Adrenal gland (tissue), 12 donors: ENCODE measurements around the gene MIEN1. TPM values are rescaled to one million over a fixed set of nuclear protein-coding genes. Genes with fewer than 3 reads are reported as not detected.
"Not testable (repeated sequence)": the region's sequence is repeated elsewhere in the genome, so short reads cannot be mapped to it uniquely, and the experiment has no call there.

Experiments
- DNase-seq, 7 donors: peaks; one replicate each; pipeline ENCODE4 v3.0.0-alpha.2; 2019 to 2020
- H3K27ac ChIP-seq, 5 donors: fragments of 200-600 bp; sonication (generic) in 4 of 5; 1 replicate in 3 of 5; 2 replicates in 2 of 5; pipeline versions ENCODE4 v1.5.1 to v1.8.0; 2016 to 2020; ENCODE audit warnings: mild to moderate bottlenecking in 1 of 5
- H3K27me3 ChIP-seq: fragments of 200-600 bp; 2 replicates; pipeline ENCODE4 v1.8.0; 2021
- H3K36me3 ChIP-seq, 2 donors: fragments of 200-600 bp; replicated peaks in 1 of 2; 1 replicate in 1 of 2; 2 replicates in 1 of 2; pipeline versions ENCODE4 v1.5.1 to v1.8.0; 2018 to 2022
- H3K4me1 ChIP-seq, 2 donors: fragments of 200-600 bp; replicated peaks in 1 of 2; 1 replicate in 1 of 2; 2 replicates in 1 of 2; pipeline versions ENCODE4 v1.5.1 to v1.8.0; 2018 to 2021
- H3K4me3 ChIP-seq, 4 donors: fragments of 200-600 bp; sonication (generic) in 3 of 4; one replicate each; pipeline ENCODE4 v1.5.1; 2016 to 2018
- H3K9me3 ChIP-seq, 3 donors: fragments of 200-600 bp; sonication (generic) in 1 of 3; replicated peaks in 1 of 3; 1 replicate in 2 of 3; 2 replicates in 1 of 3; pipeline versions ENCODE4 v1.5.1 to v1.8.0; 2016 to 2021
- POLR2A ChIP-seq, 2 donors: fragments of 450-650 bp; IDR thresholded peaks; one replicate each; pipeline ENCODE4 v1.6.1; 2017; ENCODE audit warnings: antibody characterized with exemption in 2 of 2, mild to moderate bottlenecking in 2 of 2, moderate library complexity in 1 of 2
- WGBS, 4 donors: extraction: QIAGEN DNeasy Blood & Tissue Kit in 2 of 4; methylation state at CpG; one replicate each; pipeline versions ENCODE4 v1.1.5 to v1.1.7; 2013 to 2017; 5-methylcytosine and 5-hydroxymethylcytosine counted together
- intact Hi-C, 2 donors: fragments of 100-400 bp; cut with DNase I; formaldehyde crosslinking; loops; one replicate each; pipeline versions ENCODE4 v1.14.1 to v1.15.0; 2022 to 2023
- polyA plus RNA-seq, 3 donors: library from polyadenylated mRNA; stranded (reverse); fragments of 200-250 nt in 2 of 3; fragments of 350-450 nt in 1 of 3; fragmentation: Illumina TruSeq in 1 of 3; extraction: RNeasy Lipid Tissue Mini Kit (QIAGEN cat#74804) in 1 of 3; gene quantifications; one replicate each; pipeline ENCODE4 v1.2.3, GENCODE V29; 2013 to 2014
- total RNA-seq, 9 donors: library from RNA; depleted of rRNA in 4 of 9; stranded (reverse); fragments of >200 nt in 4 of 9; fragments of 120-200 nt in 1 of 9; fragmentation: NEBNext Ultra II Directional in 1 of 9; extraction: Animal tissue kit (Norgen Biotek cat#: 25700) in 1 of 9; gene quantifications; one replicate each; pipeline versions ENCODE4 v1.1.0 to v1.2.4, GENCODE V29; 2013 to 2023
- TF ChIP-seq, protein P1 (sequence below), 6 experiments: fragments of 450-650 bp in 4 of 6; fragments of 200-600 bp in 2 of 6; sonication (generic) in 1 of 6; IDR thresholded peaks; 1 replicate in 5 of 6; 2 replicates in 1 of 6; pipeline versions ENCODE4 v1.5.1 to v1.8.0; 2016 to 2021; ENCODE audit warnings: antibody characterized with exemption in 6 of 6, mild to moderate bottlenecking in 2 of 6, moderate library complexity in 1 of 6
- donor health status: healthy with polysubstance abuse.
- donor health status: Bipolar disorder and iron deficiency.
- donor health status: DM: yes; HTN: yes; CAD: no.
- donor health status: DM: no; HTN: no; CAD: no.
- donor health status: DM: no; HTN: no; CAD: no.
- donor health status: DM: yes; HTN: yes; CAD: no.

Gene MIEN1
- total and polyA plus RNA-seq, 12 donors: 41.9 to 210 (median 51.0) TPM

GRCh38 chr17:39769974-39770587 lies 39.7 kb upstream of the MIEN1 start:
- no peak for DNase-seq
- H3K27me3 ChIP-seq: peaks cover 6% of the 10 kb centered on the region
- TF ChIP-seq, protein P1, sequence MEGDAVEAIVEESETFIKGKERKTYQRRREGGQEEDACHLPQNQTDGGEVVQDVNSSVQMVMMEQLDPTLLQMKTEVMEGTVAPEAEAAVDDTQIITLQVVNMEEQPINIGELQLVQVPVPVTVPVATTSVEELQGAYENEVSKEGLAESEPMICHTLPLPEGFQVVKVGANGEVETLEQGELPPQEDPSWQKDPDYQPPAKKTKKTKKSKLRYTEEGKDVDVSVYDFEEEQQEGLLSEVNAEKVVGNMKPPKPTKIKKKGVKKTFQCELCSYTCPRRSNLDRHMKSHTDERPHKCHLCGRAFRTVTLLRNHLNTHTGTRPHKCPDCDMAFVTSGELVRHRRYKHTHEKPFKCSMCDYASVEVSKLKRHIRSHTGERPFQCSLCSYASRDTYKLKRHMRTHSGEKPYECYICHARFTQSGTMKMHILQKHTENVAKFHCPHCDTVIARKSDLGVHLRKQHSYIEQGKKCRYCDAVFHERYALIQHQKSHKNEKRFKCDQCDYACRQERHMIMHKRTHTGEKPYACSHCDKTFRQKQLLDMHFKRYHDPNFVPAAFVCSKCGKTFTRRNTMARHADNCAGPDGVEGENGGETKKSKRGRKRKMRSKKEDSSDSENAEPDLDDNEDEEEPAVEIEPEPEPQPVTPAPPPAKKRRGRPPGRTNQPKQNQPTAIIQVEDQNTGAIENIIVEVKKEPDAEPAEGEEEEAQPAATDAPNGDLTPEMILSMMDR (IDR thresholded peaks at IDR 0.05): no peak
- no peak for TF ChIP-seq POLR2A (IDR thresholded peaks at IDR 0.05)
- no peaks in the 10 kb centered on the region for H3K36me3 ChIP-seq
- no peaks in the 10 kb centered on the region for H3K9me3 ChIP-seq
- 66 to 83% (median 79%) methylated on average over 8 of the region's 8 CpGs for WGBS, 4 donors
- H3K27ac ChIP-seq: no peak overlapping the region
- H3K4me3 ChIP-seq: no peak overlapping the region
- H3K4me1 ChIP-seq: no peaks in the 10 kb centered on the region
- intact Hi-C loops: no loop called here

DNA sequence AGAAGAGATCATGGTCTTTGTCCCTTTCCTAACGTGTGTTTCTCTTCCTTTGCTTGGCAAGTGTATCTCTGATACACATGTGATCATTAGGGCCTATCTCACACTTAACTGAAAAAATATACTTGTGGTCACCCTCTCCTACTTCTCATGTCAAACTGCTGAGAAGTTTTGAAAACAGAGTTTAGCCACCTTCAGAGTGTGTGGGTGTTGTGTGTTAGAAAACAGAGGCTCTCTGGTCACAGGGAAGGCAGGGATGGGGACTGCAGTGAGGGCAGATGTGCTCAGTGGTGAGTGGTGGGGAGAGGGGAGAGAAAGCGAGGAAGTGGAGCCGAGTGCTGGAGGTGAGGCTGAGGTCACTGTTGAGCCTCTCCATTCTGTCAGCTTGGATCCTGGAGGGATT lies 36.8 kb upstream of the MIEN1 start:
- intact Hi-C loops: no loop called here
- Histone ChIP-seq H3K27ac (no peak overlapping the region), H3K4me3 (no peak overlapping the region), H3K36me3 (no peaks in the 10 kb centered on the region), H3K27me3 (peaks cover 13% of the 10 kb centered on the region), H3K4me1 (no peaks in the 10 kb centered on the region), H3K9me3 (no peaks in the 10 kb centered on the region)
- 57 to 76% (median 67%) methylated on average over 3 of the region's 3 CpGs for WGBS, 4 donors
- no peak for TF ChIP-seq POLR2A (IDR thresholded peaks at IDR 0.05)
- TF ChIP-seq, protein P1 (IDR thresholded peaks at IDR 0.05): no peak
- no peak for DNase-seq

DNA sequence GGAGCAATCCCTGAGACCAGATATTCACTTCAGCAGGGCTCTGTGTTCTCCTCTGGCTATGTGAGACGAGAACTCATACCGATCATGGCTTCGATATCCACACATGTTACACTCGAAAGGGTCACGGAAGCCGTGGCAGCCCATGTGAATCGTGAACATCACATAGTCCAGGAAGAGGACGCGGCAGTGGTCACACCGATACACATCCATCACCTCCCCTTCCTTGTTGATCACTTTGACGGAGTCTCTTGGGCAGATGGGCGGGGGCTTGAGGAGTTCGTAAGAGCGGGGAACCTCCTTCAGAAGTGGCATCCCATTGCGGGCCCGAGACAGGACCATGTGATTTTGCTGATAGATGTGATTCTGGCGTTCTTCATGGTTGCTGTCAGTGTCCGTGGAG lies 35.4 kb upstream of the MIEN1 start:
- intact Hi-C loops: no loop called here
- H3K9me3 ChIP-seq: no peaks in the 10 kb centered on the region
- H3K36me3 ChIP-seq: no peaks in the 10 kb centered on the region
- TF ChIP-seq POLR2A (IDR thresholded peaks at IDR 0.05): no peak
- TF ChIP-seq, protein P1 (IDR thresholded peaks at IDR 0.05): no peak
- no peak overlapping the region for H3K27ac ChIP-seq
- DNase-seq: no peak
- no peak overlapping the region for H3K4me3 ChIP-seq
- 85 to 92% (median 90%) methylated on average over 18 of the region's 18 CpGs for WGBS, 4 donors
- peaks cover 13% of the 10 kb centered on the region for H3K27me3 ChIP-seq
- H3K4me1 ChIP-seq: no peaks in the 10 kb centered on the region

- intact Hi-C loops: no loop called here
- Histone ChIP-seq H3K36me3 (no peaks in the 10 kb centered on the region), H3K27me3 (peaks cover 13% of the 10 kb centered on the region), H3K4me3 (no peak overlapping the region), H3K27ac (no peak overlapping the region), H3K4me1 (no peaks in the 10 kb centered on the region), H3K9me3 (no peaks in the 10 kb centered on the region)
- TF ChIP-seq, protein P1 (IDR thresholded peaks at IDR 0.05): no peak
- no peak for TF ChIP-seq POLR2A (IDR thresholded peaks at IDR 0.05)
- WGBS, 4 donors: 23 to 62% (median 44%) methylated on average over 3 of the region's 3 CpGs
- DNase-seq: no peak
Measured at GRCh38 chr17:39765175-39765574, 34.8 kb upstream of the MIEN1 start.

DNA sequence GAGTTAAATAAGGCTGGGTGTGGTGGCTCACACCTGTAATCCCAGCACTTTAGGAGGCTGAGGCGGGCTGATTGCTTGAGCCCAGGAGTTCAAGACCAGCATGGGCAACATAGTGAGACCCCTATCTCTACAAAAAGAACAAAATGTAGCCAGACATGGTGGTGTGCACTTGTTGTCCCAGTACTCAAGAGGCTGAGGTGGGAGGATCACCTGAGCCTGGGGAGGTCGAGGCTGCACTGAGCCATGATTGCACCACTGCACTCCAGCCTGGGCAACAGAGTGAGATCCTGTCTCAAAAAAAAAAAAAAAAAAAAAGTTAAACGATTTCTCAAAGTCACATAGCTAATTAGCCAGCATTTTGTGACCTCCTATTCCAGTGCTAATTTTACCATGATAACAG lies 33.8 kb upstream of the MIEN1 start:
- H3K4me1 ChIP-seq, H3K4me3 ChIP-seq, H3K27ac ChIP-seq, H3K9me3 ChIP-seq, intact Hi-C loops, H3K36me3 ChIP-seq, DNase-seq: not testable (repeated sequence)
- peaks cover 13% of the 10 kb centered on the region for H3K27me3 ChIP-seq
- 62 to 77% (median 69%) methylated on average over 3 of the region's 3 CpGs for WGBS, 4 donors
